IMR-90 (cell line): Measurements from ENCODE around the gene ERBB4. TPM values are rescaled to one million over a fixed set of nuclear protein-coding genes. Genes with fewer than 3 reads are reported as not detected.

ENCODE experiments used
- ATAC-seq: fragments of 200-7000 bp; cut with Tn5 transposase; 2 replicates; pipeline ENCODE4 v1.9.1; 2020; ENCODE audit warnings: low read depth, mild to moderate bottlenecking, moderate library complexity
- BruUV-seq: library from RNA; stranded (reverse); fragments of 400-500 nt; replicated peaks from 2 replicates; lab custom pipeline; 2021; lab: Mats Ljungman, UMichigan
- CTCF ChIA-PET: fragments of 300-600 bp; formaldehyde crosslinking; extraction: SDS; loops from one replicate; lab custom pipeline; 2021; ENCODE audit warnings: antibody characterized with exemption; lab: Yijun Ruan, JAX
- POLR2A ChIA-PET: fragments of 300-600 bp; sonication (Branson Sonifier 250); formaldehyde crosslinking; loops from one replicate; lab custom pipeline; 2022; ENCODE audit warnings: antibody characterized with exemption; ENCODE audit not compliant: unreplicated experiment; lab: Charles Lee
- DNase-seq: peaks from one replicate; pipeline ENCODE4 v3.0.0; 2013
- H2AFZ ChIP-seq: replicated peaks from 2 replicates; pipeline ENCODE3; 2013; ENCODE audit warnings: low read length, mild to moderate bottlenecking; ENCODE audit not compliant: poor library complexity
- H2AK5ac ChIP-seq: 2 replicates; pipeline ENCODE4 v1.6.1; 2013; ENCODE audit warnings: low read depth, low read length, inconsistent platforms
- H2AK9ac ChIP-seq: replicated peaks from 2 replicates; pipeline ENCODE3; 2013; ENCODE audit warnings: mild to moderate bottlenecking, low read depth, low read length, moderate library complexity; ENCODE audit not compliant: poor library complexity
- H2BK120ac ChIP-seq: 2 replicates; pipeline ENCODE4 v1.6.1; 2013; ENCODE audit warnings: low read depth, low read length, inconsistent platforms
- H2BK15ac ChIP-seq: 3 replicates; pipeline ENCODE4 v1.6.1; 2013; ENCODE audit warnings: low read depth, low read length, inconsistent platforms
- H2BK20ac ChIP-seq: 2 replicates; pipeline ENCODE4 v1.6.1; 2013; ENCODE audit warnings: low read depth, mild to moderate bottlenecking, inconsistent platforms, low read length, moderate library complexity
- H2BK5ac ChIP-seq: 2 replicates; pipeline ENCODE4 v1.6.1; 2013; ENCODE audit warnings: mild to moderate bottlenecking, low read depth, low read length, inconsistent platforms; ENCODE audit not compliant: poor library complexity, severe bottlenecking
- H3K14ac ChIP-seq: replicated peaks from 2 replicates; pipeline ENCODE4 v1.6.1; 2013; ENCODE audit warnings: low read depth, low read length, inconsistent platforms
- H3K18ac ChIP-seq: 2 replicates; pipeline ENCODE4 v1.6.1; 2013; ENCODE audit warnings: low read depth, low read length, control low read depth
- H3K23ac ChIP-seq: 2 replicates; pipeline ENCODE4 v1.6.1; 2013; ENCODE audit warnings: low read depth, low read length, inconsistent platforms
- H3K27ac ChIP-seq: 2 replicates; pipeline ENCODE4 v1.5.1; 2013; ENCODE audit warnings: mild to moderate bottlenecking, control low read depth, low read length; ENCODE audit not compliant: insufficient read depth
- H3K27me3 ChIP-seq: 2 replicates; pipeline ENCODE4 v1.6.1; 2013; ENCODE audit warnings: low read length; ENCODE audit not compliant: control insufficient read depth, insufficient read depth
- H3K36me3 ChIP-seq: 2 replicates; pipeline ENCODE4 v1.6.1; 2013; ENCODE audit warnings: low read length, mixed read lengths; ENCODE audit not compliant: control insufficient read depth, insufficient read depth
- H3K4ac ChIP-seq: 2 replicates; pipeline ENCODE4 v1.6.1; 2013; ENCODE audit warnings: low read depth, low read length, inconsistent platforms
- H3K4me1 ChIP-seq: 2 replicates; pipeline ENCODE4 v1.6.1; 2013; ENCODE audit warnings: low read length, mixed read lengths; ENCODE audit not compliant: control insufficient read depth, insufficient read depth
- H3K4me2 ChIP-seq: 2 replicates; pipeline ENCODE4 v1.6.1; 2013; ENCODE audit warnings: low read depth, mild to moderate bottlenecking, control low read depth, low read length, moderate library complexity
- H3K4me3 ChIP-seq: 2 replicates; pipeline ENCODE4 v1.5.1; 2013; ENCODE audit warnings: low read depth, mild to moderate bottlenecking, control low read depth, low read length, moderate library complexity; ENCODE audit not compliant: insufficient read depth
- H3K56ac ChIP-seq: 2 replicates; pipeline ENCODE4 v1.6.1; 2013; ENCODE audit warnings: low read length, inconsistent platforms; ENCODE audit not compliant: insufficient read depth; ENCODE audit errors: extremely low read depth
- H3K79me1 ChIP-seq, 2 experiments: 2 replicates each; pipeline ENCODE4 v1.6.1; 2013; ENCODE audit warnings: low read length in 2 of 2, inconsistent platforms in 1 of 2, low read depth in 1 of 2
- H3K9ac ChIP-seq: 2 replicates; pipeline ENCODE4 v1.6.1; 2013; ENCODE audit warnings: low read depth, low read length, control low read depth
- H3K9me1 ChIP-seq: 2 replicates; pipeline ENCODE4 v1.6.1; 2013; ENCODE audit warnings: low read length, inconsistent platforms; ENCODE audit not compliant: insufficient read depth
- H3K9me3 ChIP-seq: 2 replicates; pipeline ENCODE4 v1.6.1; 2013; ENCODE audit warnings: low read length; ENCODE audit not compliant: control insufficient read depth, insufficient read depth
- H4K20me1 ChIP-seq: 2 replicates; pipeline ENCODE4 v1.6.1; 2013; ENCODE audit warnings: low read length, inconsistent platforms; ENCODE audit not compliant: insufficient read depth
- H4K5ac ChIP-seq: 2 replicates; pipeline ENCODE4 v1.6.1; 2013; ENCODE audit warnings: mild to moderate bottlenecking, low read depth, low read length, control low read depth
- H4K8ac ChIP-seq, 2 experiments: 2 replicates each; pipeline ENCODE4 v1.6.1; 2013; ENCODE audit warnings: low read depth in 2 of 2, low read length in 2 of 2, control low read depth in 1 of 2, inconsistent platforms in 1 of 2
- H4K91ac ChIP-seq: 2 replicates; pipeline ENCODE4 v1.6.1; 2013; ENCODE audit warnings: low read depth, low read length, inconsistent platforms; ENCODE audit not compliant: insufficient read depth
- BHLHE40 ChIP-seq: fragments of 150-350 bp; IDR thresholded peaks from 2 replicates; pipeline ENCODE4 v1.6.1; 2016; ENCODE audit warnings: mild to moderate bottlenecking, low read depth, low read length
- CEBPB ChIP-seq: IDR thresholded peaks from 2 replicates; pipeline ENCODE4 v1.6.1; 2012; ENCODE audit warnings: low read depth, low read length, improper control_type of control experiment
- CHD1 ChIP-seq: IDR thresholded peaks from 2 replicates; pipeline ENCODE4 v1.6.1; 2012; ENCODE audit warnings: low read depth, low read length, improper control_type of control experiment
- FOS ChIP-seq: fragments of 150-350 bp; IDR thresholded peaks from 2 replicates; pipeline ENCODE4 v1.6.1; 2016; ENCODE audit warnings: low read depth, low read length
- MAFK ChIP-seq: IDR thresholded peaks from 2 replicates; pipeline ENCODE4 v1.6.1; 2012; ENCODE audit warnings: low read depth, low read length, improper control_type of control experiment
- MAZ ChIP-seq: IDR thresholded peaks from 2 replicates; pipeline ENCODE4 v1.6.1; 2012; ENCODE audit warnings: low read depth, mild to moderate bottlenecking, low read length, improper control_type of control experiment, moderate library complexity, borderline replicate concordance
- MXI1 ChIP-seq: IDR thresholded peaks from 2 replicates; pipeline ENCODE4 v1.6.1; 2012; ENCODE audit warnings: low read depth, mild to moderate bottlenecking, low read length, moderate library complexity, borderline replicate concordance
- NFE2L2 ChIP-seq: fragments of 150-350 bp; IDR thresholded peaks from 2 replicates; pipeline ENCODE4 v1.6.1; 2016; ENCODE audit warnings: low read depth, mild to moderate bottlenecking, low read length
- POLR2A ChIP-seq: IDR thresholded peaks from 2 replicates; pipeline ENCODE4 v1.6.1; 2012; ENCODE audit warnings: mild to moderate bottlenecking, low read depth, low read length
- RAD21 ChIP-seq: IDR thresholded peaks from 2 replicates; pipeline ENCODE4 v1.6.1; 2012; ENCODE audit warnings: low read length, improper control_type of control experiment
- RCOR1 ChIP-seq: IDR thresholded peaks from 2 replicates; pipeline ENCODE4 v1.6.1; 2012; ENCODE audit warnings: mild to moderate bottlenecking, low read length, improper control_type of control experiment; ENCODE audit not compliant: insufficient replicate concordance
- RFX5 ChIP-seq: IDR thresholded peaks from 2 replicates; pipeline ENCODE4 v1.8.0; 2012; ENCODE audit warnings: low read depth, mild to moderate bottlenecking, low read length, moderate library complexity
- SMC3 ChIP-seq: fragments of 150-350 bp; IDR thresholded peaks from 2 replicates; pipeline ENCODE4 v1.6.1; 2016; ENCODE audit warnings: low read depth, mild to moderate bottlenecking, antibody characterized with exemption, low read length, moderate library complexity
- USF2 ChIP-seq: fragments of 150-350 bp; IDR thresholded peaks from 2 replicates; pipeline ENCODE4 v1.6.1; 2017; ENCODE audit warnings: mild to moderate bottlenecking, antibody characterized with exemption, low read length, low read depth
- WGBS, 2 experiments: methylation state at CpG; one replicate each; pipeline versions ENCODE4 v1.1.5 to v1.1.7; 2013; ENCODE audit warnings: missing lambda C conversion rate in 2 of 2; ENCODE audit not compliant: insufficient read length in 1 of 2; ENCODE audit errors: extremely low coverage in 2 of 2; 5-methylcytosine and 5-hydroxymethylcytosine counted together
- dilution Hi-C: fragments of 300-500 bp; cut with HindIII; formaldehyde crosslinking; loops from one replicate; pipeline ENCODE4 v1.14.3; 2018; ENCODE audit warnings: low sequenced_read_pairs; ENCODE audit not compliant: unreplicated experiment
- in situ Hi-C: fragments of 300-500 bp; cut with MboI; formaldehyde crosslinking; loops from 3 replicates; pipeline ENCODE4 v1.14.3; 2019; ENCODE audit warnings: low sequenced_read_pairs, inconsistent platforms, mixed read lengths
- intact Hi-C: fragments of 100-400 bp; cut with micrococcal nuclease; formaldehyde crosslinking; loops from 2 replicates; pipeline ENCODE4 v1.10.0; 2022
- polyA plus RNA-seq, 3 experiments: library from polyadenylated mRNA; depleted of rRNA; stranded (reverse); fragments of >200 nt; gene quantifications; 2 replicates each; pipeline ENCODE4 v1.2.3, GENCODE V29; 2012; ENCODE audit warnings: low replicate concordance in 1 of 3
- total RNA-seq: library from RNA; depleted of rRNA; stranded (reverse); fragments of >200 nt; gene quantifications from 2 replicates; pipeline ENCODE4 v1.2.3, GENCODE V29; 2012
- TF ChIP-seq, protein P1 (sequence below): fragments of 150-350 bp; IDR thresholded peaks from 2 replicates; pipeline ENCODE4 v1.6.1; 2016; ENCODE audit warnings: low read depth, mild to moderate bottlenecking, low read length, moderate library complexity, borderline replicate concordance
- TF ChIP-seq, protein P2 (sequence below): conservative IDR thresholded peaks from 2 replicates; pipeline ENCODE4 v1.5.1; 2012; ENCODE audit warnings: mild to moderate bottlenecking, low read depth, low read length, improper control_type of control experiment

Gene ERBB4
- total and polyA plus RNA-seq, 2 of the 4 experiments (the other 2 are of a cell fraction), result not detected

DNA sequence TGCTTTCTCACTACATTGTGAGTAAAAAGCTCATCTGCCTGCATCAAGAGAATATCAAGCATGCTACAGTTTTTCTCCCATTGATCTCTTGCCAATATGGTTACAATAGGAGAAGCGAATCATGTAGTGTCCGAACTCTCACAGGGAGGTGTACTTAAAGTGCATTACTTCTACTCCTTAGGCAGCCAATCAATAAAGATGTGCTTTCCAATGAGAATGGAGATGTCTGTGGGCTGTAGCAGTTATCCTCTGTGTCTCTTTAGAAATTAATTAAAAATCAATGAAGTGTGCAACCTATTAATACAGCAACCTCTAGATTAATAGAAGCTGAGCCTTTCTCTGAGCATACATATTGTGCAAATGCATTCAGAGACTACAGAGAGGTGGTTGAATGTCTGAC is 1098.5 kb downstream of the ERBB4 start:
- Histone ChIP-seq H3K4me2 (no peak overlapping the region), H2AK5ac (no peak overlapping the region), H3K4ac (no peak overlapping the region), H3K9me3 (peaks cover 3% of the 10 kb centered on the region), H4K8ac (no peak overlapping the region), H3K23ac (no peak overlapping the region), H2AK9ac (no peak overlapping the region), H3K9me1 (no peaks in the 10 kb centered on the region), H4K91ac (no peak overlapping the region), H3K27me3 (no peaks in the 10 kb centered on the region), H2BK20ac (no peak overlapping the region), H4K20me1 (no peaks in the 10 kb centered on the region), H3K9ac (no peak overlapping the region), H3K14ac (no peak overlapping the region), H3K4me1 (no peaks in the 10 kb centered on the region), H3K79me1 (no peaks in the 10 kb centered on the region), H2BK5ac (no peak overlapping the region), H3K36me3 (no peaks in the 10 kb centered on the region), H3K18ac (no peak overlapping the region), H3K27ac (no peak overlapping the region), H2AFZ (no peak overlapping the region), H3K56ac (no peak overlapping the region), H2BK120ac (no peak overlapping the region), H3K4me3 (no peak overlapping the region), H4K5ac (no peak overlapping the region), H2BK15ac (no peak overlapping the region)
- intact Hi-C loops (no loop called here), in situ Hi-C loops (no loop called here), dilution Hi-C loops (no loop called here)
- DNase-seq (no peak), ATAC-seq (no peak)
- CTCF ChIA-PET, result interaction anchor here (1.2 kb wide), 1 partner anchor 15 kb away, joined by 3 read pairs; no protein-coding TSS in a partner anchor
- no TSS peak for BruUV-seq
- POLR2A ChIA-PET, result no interaction called here
- no CpG with 5 or more reads among the region's 2 CpGs for WGBS, 2 experiments
- TF ChIP-seq RCOR1 (no peak), RAD21 (no peak), SMC3 (no peak), MXI1 (no peak), CHD1 (no peak), MAFK (no peak), NFE2L2 (no peak), CEBPB (no peak), FOS (no peak), BHLHE40 (no peak), RFX5 (no peak), MAZ (no peak), USF2 (no peak), POLR2A (no peak)
- TF ChIP-seq, protein P1, sequence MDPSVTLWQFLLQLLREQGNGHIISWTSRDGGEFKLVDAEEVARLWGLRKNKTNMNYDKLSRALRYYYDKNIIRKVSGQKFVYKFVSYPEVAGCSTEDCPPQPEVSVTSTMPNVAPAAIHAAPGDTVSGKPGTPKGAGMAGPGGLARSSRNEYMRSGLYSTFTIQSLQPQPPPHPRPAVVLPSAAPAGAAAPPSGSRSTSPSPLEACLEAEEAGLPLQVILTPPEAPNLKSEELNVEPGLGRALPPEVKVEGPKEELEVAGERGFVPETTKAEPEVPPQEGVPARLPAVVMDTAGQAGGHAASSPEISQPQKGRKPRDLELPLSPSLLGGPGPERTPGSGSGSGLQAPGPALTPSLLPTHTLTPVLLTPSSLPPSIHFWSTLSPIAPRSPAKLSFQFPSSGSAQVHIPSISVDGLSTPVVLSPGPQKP, result no peak
- TF ChIP-seq, protein P2, sequence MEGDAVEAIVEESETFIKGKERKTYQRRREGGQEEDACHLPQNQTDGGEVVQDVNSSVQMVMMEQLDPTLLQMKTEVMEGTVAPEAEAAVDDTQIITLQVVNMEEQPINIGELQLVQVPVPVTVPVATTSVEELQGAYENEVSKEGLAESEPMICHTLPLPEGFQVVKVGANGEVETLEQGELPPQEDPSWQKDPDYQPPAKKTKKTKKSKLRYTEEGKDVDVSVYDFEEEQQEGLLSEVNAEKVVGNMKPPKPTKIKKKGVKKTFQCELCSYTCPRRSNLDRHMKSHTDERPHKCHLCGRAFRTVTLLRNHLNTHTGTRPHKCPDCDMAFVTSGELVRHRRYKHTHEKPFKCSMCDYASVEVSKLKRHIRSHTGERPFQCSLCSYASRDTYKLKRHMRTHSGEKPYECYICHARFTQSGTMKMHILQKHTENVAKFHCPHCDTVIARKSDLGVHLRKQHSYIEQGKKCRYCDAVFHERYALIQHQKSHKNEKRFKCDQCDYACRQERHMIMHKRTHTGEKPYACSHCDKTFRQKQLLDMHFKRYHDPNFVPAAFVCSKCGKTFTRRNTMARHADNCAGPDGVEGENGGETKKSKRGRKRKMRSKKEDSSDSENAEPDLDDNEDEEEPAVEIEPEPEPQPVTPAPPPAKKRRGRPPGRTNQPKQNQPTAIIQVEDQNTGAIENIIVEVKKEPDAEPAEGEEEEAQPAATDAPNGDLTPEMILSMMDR, result no peak
